Measurements from ENCODE around the gene UGT1A4.
"Not testable (repeated sequence)": the region's sequence is repeated elsewhere in the genome, so short reads cannot be mapped to it uniquely, and the experiment has no call there.

UGT1A4 gene

DNA sequence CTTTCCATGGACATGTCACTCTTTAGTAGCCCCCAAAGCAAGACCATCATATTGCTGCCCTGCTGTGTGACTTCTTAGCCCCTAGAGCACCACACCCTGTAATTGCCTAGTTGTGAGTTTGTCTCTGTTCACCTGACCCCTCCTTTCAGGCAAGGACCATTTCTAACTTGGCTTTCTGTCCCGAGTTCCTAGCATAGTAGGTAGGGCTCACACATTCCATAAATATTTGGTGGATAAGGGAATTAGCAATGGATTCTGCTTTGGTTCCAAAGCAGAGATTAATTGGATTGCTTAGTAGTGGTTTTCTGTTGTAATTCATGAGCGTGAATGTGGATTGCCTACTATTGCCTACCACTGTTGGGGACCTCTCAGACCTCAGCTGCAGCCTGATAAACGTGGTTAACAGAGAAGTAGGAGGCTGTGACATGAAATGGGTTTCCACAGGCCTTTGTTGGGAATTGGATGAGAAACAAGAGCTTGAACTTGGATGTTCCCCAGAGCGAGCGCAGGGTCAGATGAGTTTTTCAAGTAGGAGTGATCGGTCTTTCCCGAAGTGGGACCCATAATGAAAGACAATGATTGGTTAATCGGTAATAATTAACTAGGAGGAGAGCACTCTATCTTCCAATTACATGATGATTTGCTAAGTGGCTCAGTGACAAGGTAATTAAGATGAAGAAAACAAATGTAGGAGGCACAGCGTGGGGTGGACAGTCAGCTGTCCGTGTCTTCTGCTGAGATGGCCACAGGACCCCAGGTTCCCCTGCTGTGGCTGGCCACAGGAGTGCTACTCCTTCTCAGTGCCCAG, 28.1 kb downstream of the UGT1A4 start:
- DNase-seq = no peak

DNA sequence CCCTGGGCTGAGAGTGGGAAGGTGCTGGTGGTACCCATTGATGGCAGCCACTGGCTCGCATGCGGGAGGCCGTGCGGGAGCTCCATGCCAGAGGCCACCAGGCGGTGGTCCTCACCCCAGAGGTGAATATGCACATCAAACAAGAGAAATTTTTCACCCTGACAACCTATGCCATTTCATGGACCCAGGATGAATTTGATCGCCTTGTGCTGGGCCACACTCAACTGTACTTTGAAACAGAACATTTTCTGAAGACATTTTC, 28.7 kb downstream of the UGT1A4 start:
- no peak for DNase-seq

DNA sequence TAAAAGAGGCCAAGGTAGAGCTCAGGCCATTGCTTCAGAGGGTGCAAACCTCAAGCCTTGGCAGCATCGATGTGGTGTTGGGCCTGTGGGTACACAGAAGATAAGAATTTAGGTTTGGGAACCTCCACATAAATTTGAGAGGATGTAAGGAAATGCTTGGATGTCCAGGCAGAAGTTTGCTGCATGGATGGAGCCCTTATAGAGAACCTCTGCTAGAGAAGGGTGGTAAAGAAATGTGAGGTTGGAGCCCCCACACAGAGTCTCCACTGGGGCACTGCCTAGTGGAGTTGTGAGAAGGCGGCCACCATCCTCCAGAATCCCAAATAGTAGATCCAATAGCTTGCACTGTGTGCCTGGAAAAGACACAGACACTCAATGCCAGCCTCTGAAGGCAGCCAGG, 32.2 kb downstream of the UGT1A4 start:
- not testable (repeated sequence) for DNase-seq

DNA sequence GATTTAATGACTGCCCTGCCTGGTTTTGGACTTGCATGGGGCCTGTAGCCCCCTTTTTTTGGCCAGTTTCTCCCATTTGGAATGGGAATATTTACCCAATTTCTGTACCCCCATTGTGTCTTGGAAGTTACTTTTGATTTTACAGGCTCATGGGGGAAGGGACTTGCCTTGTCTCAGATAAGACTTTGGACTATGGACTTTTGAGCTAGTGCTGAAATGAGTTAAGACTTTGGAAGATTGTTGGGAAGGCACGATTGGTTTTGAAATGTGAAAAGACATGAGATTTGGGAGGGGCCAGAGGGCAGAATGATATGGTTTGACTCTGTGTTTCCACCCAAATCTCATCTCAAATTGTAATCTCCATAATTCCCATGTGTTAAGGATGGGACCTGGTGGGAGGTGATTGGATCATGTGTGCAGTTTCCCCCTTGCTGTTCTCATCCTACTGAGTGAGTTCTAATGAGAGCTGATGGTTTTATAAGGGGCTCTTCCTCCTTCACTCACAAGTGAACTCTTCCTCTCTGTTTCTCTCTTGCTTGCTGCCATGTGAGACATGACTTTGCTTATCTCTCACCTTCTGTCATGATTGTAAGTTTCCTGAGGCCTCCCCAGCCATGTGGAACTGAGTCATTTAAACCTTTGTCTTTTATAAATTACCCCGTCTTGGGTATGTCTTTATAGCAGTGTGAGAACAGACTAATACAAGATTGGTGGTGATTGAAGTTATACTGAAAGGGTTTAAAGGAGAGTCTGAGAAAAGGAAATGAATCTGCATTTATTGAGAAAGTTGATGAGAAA, 32.9 kb downstream of the UGT1A4 start:
- DNase-seq = not testable (repeated sequence)

DNA sequence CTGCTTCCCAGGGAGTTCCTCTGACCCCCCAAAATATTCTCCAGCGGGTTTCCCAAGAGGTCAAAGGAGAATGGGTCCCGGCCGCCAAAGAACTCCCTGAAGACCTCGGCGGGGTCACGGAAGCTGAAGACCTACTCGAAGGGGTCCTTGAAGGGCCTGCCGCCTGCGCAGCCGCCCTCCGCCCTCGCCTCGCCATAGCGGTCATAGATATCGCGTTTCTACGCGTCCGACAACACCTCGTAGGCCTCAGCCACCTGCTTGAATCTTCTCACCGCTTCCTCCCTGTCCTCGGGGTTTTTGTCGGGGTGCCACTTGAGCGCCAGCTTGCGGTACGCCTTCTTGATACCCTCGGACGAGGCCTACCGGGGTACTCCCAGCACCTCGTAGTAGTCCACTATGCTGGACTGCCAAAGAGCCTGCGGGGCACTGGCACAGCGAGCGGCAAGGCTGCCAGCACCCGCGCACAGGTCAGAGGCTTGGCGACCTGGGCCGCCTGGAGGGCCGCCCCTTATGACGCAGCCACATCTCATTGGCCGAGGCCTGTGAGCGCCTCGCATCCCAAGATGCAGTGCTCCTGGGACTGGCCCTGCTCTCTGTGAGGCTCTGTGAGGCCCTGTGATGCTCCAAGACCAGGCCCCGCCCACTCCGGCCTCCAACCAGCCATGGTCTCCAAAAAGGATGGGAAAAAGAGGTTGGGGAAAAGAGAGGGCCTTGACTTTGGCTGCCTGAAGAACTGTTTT, 36.5 kb downstream of the UGT1A4 start:
- DNase-seq = no peak

DNA sequence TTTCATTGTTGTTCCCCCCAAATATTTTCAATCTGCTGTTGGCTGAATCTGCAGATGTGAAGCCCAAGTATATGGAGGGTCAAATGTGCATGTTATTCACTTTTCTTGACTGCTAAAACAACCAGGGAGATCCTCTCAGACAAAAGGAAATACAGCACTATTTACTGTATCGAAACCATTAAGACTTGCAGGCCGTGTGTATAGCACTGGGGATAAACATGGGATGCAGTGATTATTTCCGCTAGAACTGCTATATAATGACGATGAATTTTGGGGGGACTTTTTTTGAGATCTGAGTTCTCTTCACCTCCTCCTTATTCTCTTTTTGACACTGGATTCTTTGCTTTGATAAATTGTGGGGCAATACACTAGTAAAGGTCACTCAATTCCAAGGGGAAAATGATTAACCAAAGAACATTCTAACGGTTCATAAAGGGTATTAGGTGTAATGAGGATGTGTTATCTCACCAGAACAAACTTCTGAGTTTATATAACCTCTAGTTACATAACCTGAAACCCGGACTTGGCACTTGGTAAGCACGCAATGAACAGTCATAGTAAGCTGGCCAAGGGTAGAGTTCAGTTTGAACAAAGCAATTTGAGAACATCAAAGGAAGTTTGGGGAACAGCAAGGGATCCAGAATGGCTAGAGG, 38.0 kb downstream of the UGT1A4 start:
- no peak for DNase-seq

DNA sequence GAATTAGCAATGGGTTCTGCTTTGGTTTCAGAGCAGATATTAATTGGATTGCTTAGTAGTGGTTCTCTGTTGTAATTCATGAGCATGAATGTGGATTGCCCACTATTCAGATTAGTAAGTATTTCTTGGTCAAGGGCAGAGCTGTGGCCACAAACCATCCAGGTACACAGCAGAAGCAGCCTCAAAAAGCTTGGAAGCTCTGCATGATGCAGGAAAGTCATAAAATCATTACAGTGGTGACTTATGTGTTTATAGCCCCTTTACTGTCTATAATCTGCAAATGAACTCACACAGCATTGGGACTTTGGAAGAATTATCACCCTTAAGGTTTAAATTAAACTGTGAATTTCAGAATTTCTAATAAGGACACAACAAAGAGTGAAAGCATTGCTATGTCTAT, 39.6 kb downstream of the UGT1A4 start:
- no peak for DNase-seq

DNA sequence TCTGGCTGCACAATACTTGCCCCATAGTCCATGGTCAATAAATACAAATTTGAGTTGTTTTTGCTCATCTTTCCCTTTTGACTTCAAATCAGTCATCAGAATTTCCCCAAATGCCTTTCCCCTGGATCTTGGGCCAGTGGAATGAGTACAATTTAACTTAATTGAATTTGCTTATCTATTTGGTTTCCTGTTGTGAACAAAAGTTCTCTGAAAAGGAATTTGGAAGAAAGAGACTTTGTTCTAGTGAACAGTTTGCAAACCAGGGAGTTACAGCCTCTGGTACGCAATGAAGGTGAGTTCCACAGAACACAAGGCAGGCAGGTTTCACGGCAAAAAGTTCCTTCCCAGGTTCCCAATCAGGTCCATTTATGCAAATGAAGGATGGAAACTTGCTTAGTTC, 40.3 kb downstream of the UGT1A4 start:
- DNase-seq = no peak

DNA sequence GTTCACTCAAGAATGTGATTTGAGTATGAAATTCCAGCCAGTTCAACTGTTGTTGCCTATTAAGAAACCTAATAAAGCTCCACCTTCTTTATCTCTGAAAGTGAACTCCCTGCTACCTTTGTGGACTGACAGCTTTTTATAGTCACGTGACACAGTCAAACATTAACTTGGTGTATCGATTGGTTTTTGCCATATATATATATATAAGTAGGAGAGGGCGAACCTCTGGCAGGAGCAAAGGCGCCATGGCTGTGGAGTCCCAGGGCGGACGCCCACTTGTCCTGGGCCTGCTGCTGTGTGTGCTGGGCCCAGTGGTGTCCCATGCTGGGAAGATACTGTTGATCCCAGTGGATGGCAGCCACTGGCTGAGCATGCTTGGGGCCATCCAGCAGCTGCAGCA, 41.5 kb downstream of the UGT1A4 start, which contains the start of gene UGT1A1:
Gene UGT1A1, plus strand, starts transcription at position 228 of the 400 bp plus-strand sequence. Its CDS starts 18 bp downstream, at position 246.
- DNase-seq = no peak

DNA sequence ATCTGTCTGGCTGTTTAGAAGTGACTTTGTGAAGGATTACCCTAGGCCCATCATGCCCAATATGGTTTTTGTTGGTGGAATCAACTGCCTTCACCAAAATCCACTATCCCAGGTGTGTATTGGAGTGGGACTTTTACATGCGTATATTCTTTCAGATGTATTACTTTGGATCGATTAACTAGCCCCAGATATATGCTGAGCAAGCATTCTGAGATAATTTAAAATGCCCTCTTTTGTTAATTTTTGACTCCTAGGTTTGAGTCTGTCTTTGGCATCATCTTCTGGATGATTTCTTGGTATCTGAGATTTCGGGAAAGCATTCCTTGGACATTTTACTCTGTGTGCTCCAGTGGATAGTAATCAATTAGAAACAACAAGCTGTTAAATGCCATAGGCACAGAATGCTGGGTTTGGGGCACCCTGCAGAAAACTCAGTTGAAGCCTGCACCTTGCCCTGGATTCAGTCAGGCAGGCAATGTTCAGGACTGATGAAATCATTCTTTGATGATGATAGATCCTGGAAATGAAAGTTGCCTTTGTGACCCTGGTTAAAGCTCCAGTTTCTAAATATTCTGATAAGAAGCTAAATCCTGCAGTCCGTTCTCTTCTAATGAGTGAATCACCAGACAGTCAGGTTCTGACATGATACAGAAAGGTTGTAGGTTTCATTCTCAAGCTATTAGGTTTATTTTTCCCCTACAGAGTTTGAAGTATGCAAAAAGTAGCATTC, 42.7 kb downstream of the UGT1A4 start:
- no peak for DNase-seq

DNA sequence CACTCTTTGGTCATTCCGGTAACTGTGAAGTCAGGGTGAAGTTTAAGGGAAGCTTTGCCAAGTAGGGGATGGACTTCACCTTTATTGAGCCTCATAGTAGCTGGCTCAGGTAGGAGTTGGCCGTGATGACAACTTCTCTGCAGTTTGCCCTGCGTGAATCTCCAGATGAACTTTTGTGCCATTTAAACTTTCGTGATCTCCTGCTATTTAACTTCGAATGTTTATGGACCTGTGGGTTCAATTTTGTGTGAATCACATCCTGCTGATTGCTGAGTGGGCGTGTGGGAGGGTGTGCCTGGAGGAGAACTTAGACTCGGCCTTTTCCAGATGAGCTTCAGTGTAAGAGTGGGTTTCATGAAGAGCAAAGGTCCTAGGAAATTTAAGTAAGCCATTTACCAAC, 45.7 kb downstream of the UGT1A4 start:
- no peak for DNase-seq

DNA sequence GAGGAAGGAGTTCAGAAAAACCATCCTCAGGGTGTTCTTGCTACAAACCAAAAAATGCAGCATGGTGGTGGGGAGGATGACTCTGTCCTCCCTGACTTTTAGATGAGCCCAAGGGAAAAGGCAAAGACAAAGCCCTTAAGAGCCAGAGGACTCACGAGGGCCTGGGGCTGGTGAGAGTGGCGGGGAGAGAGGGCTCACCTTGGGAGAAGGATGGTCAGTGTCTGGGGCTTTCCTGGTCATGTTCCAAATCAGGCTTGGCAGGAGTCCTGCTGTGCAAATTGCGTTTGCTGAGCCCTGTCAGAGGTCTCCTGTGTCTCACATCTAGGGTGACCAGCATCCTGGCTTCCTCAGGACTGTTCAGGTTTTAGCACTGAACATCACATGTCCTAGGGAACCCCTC, 46.2 kb downstream of the UGT1A4 start:
- DNase-seq = no peak

DNA sequence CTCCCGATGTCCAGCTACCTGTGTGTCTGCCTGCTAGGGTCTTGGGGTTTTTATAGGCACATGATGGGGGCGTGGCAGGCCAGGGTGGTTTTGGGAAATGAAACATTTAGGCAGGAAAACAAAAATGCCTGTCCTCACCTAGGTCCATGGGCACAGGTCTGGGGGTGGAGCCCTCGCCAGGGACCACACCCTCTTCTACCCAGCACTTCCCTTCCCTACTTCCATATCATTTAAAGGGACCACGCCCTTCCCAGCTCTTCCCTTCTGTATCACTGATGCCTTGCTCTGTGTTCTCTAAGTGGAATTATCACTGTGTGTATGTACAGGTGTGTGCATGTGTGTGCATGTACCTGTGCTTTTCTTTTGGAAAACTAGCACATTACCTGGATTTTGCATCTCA, 47.9 kb downstream of the UGT1A4 start:
- DNase-seq = no peak

DNA sequence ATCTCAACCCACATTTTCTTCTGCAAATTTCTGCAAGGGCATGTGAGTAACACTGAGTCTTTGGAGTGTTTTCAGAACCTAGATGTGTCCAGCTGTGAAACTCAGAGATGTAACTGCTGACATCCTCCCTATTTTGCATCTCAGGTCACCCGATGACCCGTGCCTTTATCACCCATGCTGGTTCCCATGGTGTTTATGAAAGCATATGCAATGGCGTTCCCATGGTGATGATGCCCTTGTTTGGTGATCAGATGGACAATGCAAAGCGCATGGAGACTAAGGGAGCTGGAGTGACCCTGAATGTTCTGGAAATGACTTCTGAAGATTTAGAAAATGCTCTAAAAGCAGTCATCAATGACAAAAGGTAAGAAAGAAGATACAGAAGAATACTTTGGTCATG, 49.5 kb downstream of the UGT1A4 start:
- DNase-seq = no peak

DNA sequence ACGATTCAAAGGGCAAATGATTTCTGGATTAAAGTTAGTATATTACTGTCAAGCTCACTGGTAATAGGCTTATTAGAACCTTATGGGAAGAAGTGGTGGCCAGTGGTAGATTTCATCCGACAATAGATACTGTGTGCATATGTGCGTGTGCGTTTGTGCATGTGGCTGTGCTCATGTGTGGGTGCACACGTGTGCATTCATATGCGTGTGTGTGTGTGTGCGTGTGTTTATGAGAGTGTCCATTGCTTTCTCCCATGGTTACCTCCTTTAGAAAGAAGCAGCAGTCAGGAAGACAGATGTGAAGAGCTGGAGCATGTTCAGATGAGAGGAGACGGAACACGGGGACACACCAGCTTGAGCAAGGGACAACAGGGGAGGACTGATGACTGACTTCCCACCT, 50.7 kb downstream of the UGT1A4 start:
- no peak for DNase-seq

DNA sequence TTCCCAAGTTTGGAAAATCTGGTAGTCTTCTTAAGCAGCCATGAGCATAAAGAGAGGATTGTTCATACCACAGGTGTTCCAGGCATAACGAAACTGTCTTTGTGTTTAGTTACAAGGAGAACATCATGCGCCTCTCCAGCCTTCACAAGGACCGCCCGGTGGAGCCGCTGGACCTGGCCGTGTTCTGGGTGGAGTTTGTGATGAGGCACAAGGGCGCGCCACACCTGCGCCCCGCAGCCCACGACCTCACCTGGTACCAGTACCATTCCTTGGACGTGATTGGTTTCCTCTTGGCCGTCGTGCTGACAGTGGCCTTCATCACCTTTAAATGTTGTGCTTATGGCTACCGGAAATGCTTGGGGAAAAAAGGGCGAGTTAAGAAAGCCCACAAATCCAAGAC, 53.6 kb downstream of the UGT1A4 start:
- DNase-seq = no peak

DNA sequence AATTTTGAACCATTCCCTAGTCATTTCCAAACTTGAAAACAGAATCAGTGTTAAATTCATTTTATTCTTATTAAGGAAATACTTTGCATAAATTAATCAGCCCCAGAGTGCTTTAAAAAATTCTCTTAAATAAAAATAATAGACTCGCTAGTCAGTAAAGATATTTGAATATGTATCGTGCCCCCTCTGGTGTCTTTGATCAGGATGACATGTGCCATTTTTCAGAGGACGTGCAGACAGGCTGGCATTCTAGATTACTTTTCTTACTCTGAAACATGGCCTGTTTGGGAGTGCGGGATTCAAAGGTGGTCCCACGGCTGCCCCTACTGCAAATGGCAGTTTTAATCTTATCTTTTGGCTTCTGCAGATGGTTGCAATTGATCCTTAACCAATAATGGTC, 54.0 kb downstream of the UGT1A4 start:
- no peak for DNase-seq

DNA sequence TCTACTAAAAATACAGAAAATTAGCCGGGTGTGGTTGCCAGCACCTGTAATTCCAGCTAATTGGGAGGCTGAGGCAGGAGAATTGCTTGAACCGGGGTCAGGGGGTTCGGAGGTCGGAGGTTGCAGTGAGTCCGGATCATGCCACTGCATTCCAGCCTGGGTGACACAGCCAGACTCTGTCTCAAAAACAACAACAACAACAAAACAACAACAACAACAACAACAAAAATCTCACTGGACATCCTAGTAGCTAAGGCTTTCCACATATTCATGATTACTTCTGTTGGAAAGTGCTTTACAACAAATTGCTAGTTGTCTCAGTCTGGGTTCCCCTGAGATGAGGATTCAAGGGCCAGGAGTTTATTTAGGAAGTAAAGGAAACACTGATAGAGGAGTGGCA, 55.3 kb downstream of the UGT1A4 start:
- no peak for DNase-seq

DNA sequence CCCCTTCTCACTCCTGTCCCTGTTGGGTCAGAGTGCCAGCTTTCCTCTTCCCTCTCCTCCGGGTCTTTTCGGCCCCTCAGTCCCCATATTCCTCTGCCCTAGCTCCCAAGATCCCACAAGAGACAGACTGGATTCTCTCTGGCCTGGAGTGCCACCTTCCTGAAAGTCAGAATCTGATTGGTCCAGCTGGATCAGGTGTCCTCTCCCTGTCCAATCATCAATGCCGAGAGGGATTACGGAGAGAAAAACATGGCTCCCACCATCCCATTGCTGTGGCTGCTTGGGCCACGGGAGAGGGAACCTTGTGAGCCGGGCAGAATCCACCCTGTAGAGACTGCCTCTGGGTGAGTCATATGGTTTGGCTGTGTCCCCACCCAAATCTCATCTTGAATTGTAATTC, 56.9 kb downstream of the UGT1A4 start:
- no peak for DNase-seq

DNA sequence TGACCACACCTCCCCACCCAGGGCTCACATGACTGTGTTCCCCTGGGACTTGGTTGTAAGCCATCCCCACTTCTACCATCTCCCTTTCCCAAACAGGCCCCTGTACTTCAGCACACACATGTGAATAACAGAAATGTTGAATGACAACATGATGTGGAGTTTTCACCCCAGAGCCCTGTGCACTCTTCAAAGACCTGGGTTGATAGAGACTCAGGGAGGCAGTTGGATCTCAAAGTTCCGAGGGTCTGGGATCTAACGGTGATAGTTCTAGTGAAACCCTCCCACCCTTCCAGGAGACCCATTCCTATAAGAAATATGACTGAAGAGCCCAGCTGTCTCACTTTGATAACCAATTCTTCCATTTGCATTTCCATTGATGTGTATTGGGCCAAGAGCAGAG, 59.5 kb downstream of the UGT1A4 start, which contains the start of gene MROH2A:
Gene MROH2A, plus strand, starts transcription at position 301 of the 400 bp plus-strand sequence. CDS start 1,029 bp downstream, outside the sequence.
- no peak for DNase-seq

DNA sequence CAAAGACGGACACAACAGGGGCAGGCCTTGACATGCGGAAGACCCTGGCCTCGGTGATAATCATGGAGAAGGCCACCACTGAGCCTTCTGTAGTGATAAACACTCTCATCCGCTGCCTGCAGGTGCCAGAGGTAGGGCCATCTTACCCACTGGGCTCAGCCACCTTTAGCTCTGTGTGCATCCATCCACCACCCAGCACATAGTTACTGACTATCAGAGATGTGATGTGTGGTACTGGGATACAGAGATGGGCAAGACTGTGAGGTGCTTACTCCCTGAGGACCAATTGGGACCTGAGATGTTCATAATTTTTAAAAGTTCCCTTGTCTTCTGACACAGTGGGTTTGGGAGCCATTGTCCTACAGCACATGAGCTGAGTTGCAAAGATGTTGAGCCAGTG, 61.2 kb downstream of the UGT1A4 start:
- DNase-seq = no peak

Measured in hypothalamus (tissue), 51 donors.